Esophagus squamous epithelium (tissue), 5 donors: ENCODE measurements around the gene SNCB. TPM values are rescaled to one million over a fixed set of nuclear protein-coding genes. Genes with fewer than 3 reads are reported as not detected.

Source experiments
- DNase-seq: peaks from one replicate; lab custom pipeline; 2025; lab: John Stamatoyannopoulos, UW
- H3K27ac ChIP-seq, 4 donors: fragments of 200-600 bp; sonication (generic); one replicate each; pipeline ENCODE4 v1.5.1; 2016 to 2019; ENCODE audit warnings: mild to moderate bottlenecking in 1 of 4
- H3K27me3 ChIP-seq, 4 donors: fragments of 200-600 bp; sonication (generic); 1 replicate in 3 of 4; 2 replicates in 1 of 4; pipeline versions ENCODE4 v1.5.1 to v1.6.0; 2017 to 2021; ENCODE audit warnings: antibody characterized with exemption in 1 of 4
- H3K36me3 ChIP-seq, 3 donors: fragments of 200-600 bp; sonication (generic); one replicate each; pipeline ENCODE4 v1.5.1; 2016 to 2019
- H3K4me1 ChIP-seq, 3 donors: fragments of 200-600 bp; sonication (generic); one replicate each; pipeline ENCODE4 v1.5.1; 2017 to 2019
- H3K4me3 ChIP-seq, 4 donors: fragments of 200-600 bp; sonication (generic); 1 replicate in 3 of 4; 2 replicates in 1 of 4; pipeline ENCODE4 v1.5.1; 2016 to 2019; ENCODE audit warnings: mild to moderate bottlenecking in 2 of 4, moderate library complexity in 1 of 4
- H3K9me3 ChIP-seq, 3 donors: fragments of 200-600 bp; sonication (generic); one replicate each; pipeline ENCODE4 v1.5.1; 2016 to 2019
- POLR2A ChIP-seq, 4 donors: fragments of 450-650 bp; IDR thresholded peaks; one replicate each; pipeline ENCODE4 v1.6.1; 2017; ENCODE audit warnings: antibody characterized with exemption in 4 of 4, mild to moderate bottlenecking in 4 of 4, moderate library complexity in 3 of 4
- whole genome bisulfite sequencing, 2 donors: methylation state at CpG; one replicate each; pipeline ENCODE4 v1.1.5; 2018; 5-methylcytosine and 5-hydroxymethylcytosine counted together
- intact Hi-C: fragments of 100-400 bp; cut with DNase I; formaldehyde crosslinking; loops from one replicate; pipeline ENCODE4 v1.15.0; 2022
- total RNA-seq, 4 donors: library from RNA; depleted of rRNA; stranded (reverse); fragments of >200 nt; gene quantifications; one replicate each; pipeline ENCODE4 v1.1.0, GENCODE V29; 2016
- TF ChIP-seq, protein P1 (sequence below), 6 experiments: fragments of 450-650 bp in 4 of 6; fragments of 200-600 bp in 2 of 6; sonication (generic) in 2 of 6; IDR thresholded peaks; one replicate each; pipeline ENCODE4 v1.5.1; 2016 to 2019; ENCODE audit warnings: antibody characterized with exemption in 6 of 6, mild to moderate bottlenecking in 4 of 6, moderate library complexity in 4 of 6
- donor health status: DM: yes; HTN: yes; CAD: no.

Gene SNCB
- total RNA-seq, 4 donors from 2014 or later = not detected

- 53 to 62% methylated on average over 14 to 16 of the region's 18 CpGs for WGBS, 2 donors
- H3K36me3 ChIP-seq = no peaks in the 10 kb centered on the region
- DNase-seq = no peak
- H3K4me3 ChIP-seq = no peak overlapping the region
- intact Hi-C loops = no loop called here
- peaks cover 0 to 74% (median 0%) of the 10 kb centered on the region in 4 donors for H3K27me3 ChIP-seq
- H3K4me1 ChIP-seq = no peaks in the 10 kb centered on the region
- no peaks in the 10 kb centered on the region for H3K9me3 ChIP-seq
- H3K27ac ChIP-seq = no peak overlapping the region
- TF ChIP-seq, protein P1, sequence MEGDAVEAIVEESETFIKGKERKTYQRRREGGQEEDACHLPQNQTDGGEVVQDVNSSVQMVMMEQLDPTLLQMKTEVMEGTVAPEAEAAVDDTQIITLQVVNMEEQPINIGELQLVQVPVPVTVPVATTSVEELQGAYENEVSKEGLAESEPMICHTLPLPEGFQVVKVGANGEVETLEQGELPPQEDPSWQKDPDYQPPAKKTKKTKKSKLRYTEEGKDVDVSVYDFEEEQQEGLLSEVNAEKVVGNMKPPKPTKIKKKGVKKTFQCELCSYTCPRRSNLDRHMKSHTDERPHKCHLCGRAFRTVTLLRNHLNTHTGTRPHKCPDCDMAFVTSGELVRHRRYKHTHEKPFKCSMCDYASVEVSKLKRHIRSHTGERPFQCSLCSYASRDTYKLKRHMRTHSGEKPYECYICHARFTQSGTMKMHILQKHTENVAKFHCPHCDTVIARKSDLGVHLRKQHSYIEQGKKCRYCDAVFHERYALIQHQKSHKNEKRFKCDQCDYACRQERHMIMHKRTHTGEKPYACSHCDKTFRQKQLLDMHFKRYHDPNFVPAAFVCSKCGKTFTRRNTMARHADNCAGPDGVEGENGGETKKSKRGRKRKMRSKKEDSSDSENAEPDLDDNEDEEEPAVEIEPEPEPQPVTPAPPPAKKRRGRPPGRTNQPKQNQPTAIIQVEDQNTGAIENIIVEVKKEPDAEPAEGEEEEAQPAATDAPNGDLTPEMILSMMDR (IDR thresholded peaks at IDR 0.05) = no peak
- no peak for TF ChIP-seq POLR2A (IDR thresholded peaks at IDR 0.05)
Observed at GRCh38 chr5:176671890-176672747, 41.8 kb upstream of the SNCB start.

DNA sequence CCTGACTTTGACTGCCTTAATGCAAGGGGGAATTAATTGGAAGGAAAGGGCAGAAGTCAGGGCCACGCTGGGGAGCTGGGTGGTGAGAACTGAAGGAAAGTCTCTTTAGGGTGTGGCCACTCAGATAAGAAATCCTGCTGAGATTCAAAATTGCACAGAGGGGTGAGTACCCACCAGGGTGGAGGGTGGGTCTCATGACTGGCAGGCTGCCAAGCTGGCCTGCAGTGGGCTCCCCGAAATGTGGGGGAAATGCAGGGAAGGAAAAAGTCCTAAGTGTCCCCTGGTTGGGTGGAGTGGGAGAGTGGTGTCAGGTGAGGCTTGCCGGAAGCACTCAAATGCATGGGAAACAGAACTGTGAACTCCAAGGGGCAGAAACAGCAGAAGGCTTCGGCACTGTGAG, 41.1 kb upstream of the SNCB start:
- TF ChIP-seq, protein P1 (IDR thresholded peaks at IDR 0.05) = no peak
- no peak for TF ChIP-seq POLR2A (IDR thresholded peaks at IDR 0.05)
- no peaks in the 10 kb centered on the region for H3K4me1 ChIP-seq
- peaks cover 0 to 66% (median 0%) of the 10 kb centered on the region in 4 donors for H3K27me3 ChIP-seq
- no peaks in the 10 kb centered on the region for H3K9me3 ChIP-seq
- H3K27ac ChIP-seq = no peak overlapping the region
- WGBS, 2 donors = 53 to 81% methylated on average over 4 of the region's 4 CpGs
- DNase-seq = no peak
- intact Hi-C loops = no loop called here
- H3K4me3 ChIP-seq = no peak overlapping the region
- no peaks in the 10 kb centered on the region for H3K36me3 ChIP-seq

GRCh38 chr5:176670449-176670848, 40.1 kb upstream of the SNCB start:
- Histone ChIP-seq H3K36me3 (no peaks in the 10 kb centered on the region), H3K9me3 (no peaks in the 10 kb centered on the region), H3K4me3 (no peak overlapping the region), H3K27ac (no peak overlapping the region), H3K4me1 (no peaks in the 10 kb centered on the region), H3K27me3 (peaks cover 0 to 71% (median 0%) of the 10 kb centered on the region in 4 donors)
- intact Hi-C loops = no loop called here
- 73% methylated on average over 6 of the region's 8 CpGs; no CpG with 5 or more reads in 1 of the 2 donors for WGBS, 2 donors
- no peak for TF ChIP-seq POLR2A (IDR thresholded peaks at IDR 0.05)
- TF ChIP-seq, protein P1 (IDR thresholded peaks at IDR 0.05) = no peak
- no peak for DNase-seq

DNA sequence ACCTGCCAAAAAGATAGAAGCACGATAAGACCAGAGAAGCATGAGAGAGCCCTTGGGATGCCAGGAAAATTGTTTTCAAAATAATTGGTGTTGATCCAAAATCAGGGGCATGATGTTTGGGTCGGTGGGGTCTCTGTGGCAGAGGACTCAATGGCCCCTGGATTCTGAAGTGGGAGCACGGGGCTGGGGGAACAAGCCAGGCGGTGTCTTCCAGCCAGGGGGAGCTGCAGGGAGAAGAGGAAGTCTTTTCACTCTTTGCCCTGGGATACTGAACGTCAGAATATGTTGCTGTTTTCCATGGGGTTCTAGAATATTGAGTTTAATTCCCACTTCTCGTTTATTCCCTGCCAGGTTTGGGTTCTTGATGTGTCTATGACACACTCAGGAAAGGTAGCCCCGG, 37.3 kb upstream of the SNCB start:
- H3K4me3 ChIP-seq = no peak overlapping the region
- no peak overlapping the region for H3K27ac ChIP-seq
- WGBS, 2 donors = 55 to 67% methylated on average over 5 to 7 of the region's 7 CpGs
- peaks cover 0 to 86% (median 0%) of the 10 kb centered on the region in 4 donors for H3K27me3 ChIP-seq
- intact Hi-C loops = loop anchor here (10.0 kb wide), 1 partner anchor 287 kb away; no protein-coding TSS in a partner anchor
- no peaks in the 10 kb centered on the region for H3K4me1 ChIP-seq
- no peak for DNase-seq
- no peaks in the 10 kb centered on the region for H3K9me3 ChIP-seq
- no peaks in the 10 kb centered on the region for H3K36me3 ChIP-seq
- TF ChIP-seq, protein P1 (IDR thresholded peaks at IDR 0.05) = no peak
- no peak for TF ChIP-seq POLR2A (IDR thresholded peaks at IDR 0.05)

GRCh38 chr5:176665517-176665916, 35.2 kb upstream of the SNCB start:
- Histone ChIP-seq H3K27me3 (peaks cover 0 to 76% (median 0%) of the 10 kb centered on the region in 4 donors), H3K36me3 (no peaks in the 10 kb centered on the region), H3K4me1 (peaks cover 4 to 6% (median 5%) of the 10 kb centered on the region in 3 donors), H3K4me3 (no peak overlapping the region), H3K27ac (no peak overlapping the region), H3K9me3 (no peaks in the 10 kb centered on the region)
- intact Hi-C loops = loop anchor here (10.0 kb wide), 1 partner anchor 289 kb away; no protein-coding TSS in a partner anchor
- 78 to 85% methylated on average over 6 of the region's 6 CpGs for WGBS, 2 donors
- no peak for DNase-seq
- TF ChIP-seq POLR2A (IDR thresholded peaks at IDR 0.05) = no peak
- TF ChIP-seq, protein P1 (IDR thresholded peaks at IDR 0.05) = no peak
